Colonic mucosa (tissue), 4 donors: ENCODE results near the gene RSBN1. TPM values are rescaled to one million over a fixed set of nuclear protein-coding genes. Genes with fewer than 3 reads are reported as not detected.

Experiments used
- DNase-seq: peaks from one replicate; pipeline ENCODE4 v3.0.0-alpha.2; 2020
- H3K27ac ChIP-seq: fragments of 200-600 bp; one replicate; pipeline ENCODE4 v1.8.0; 2021
- H3K27me3 ChIP-seq: fragments of 200-600 bp; one replicate; pipeline ENCODE4 v1.8.0; 2021
- H3K36me3 ChIP-seq: fragments of 200-600 bp; one replicate; pipeline ENCODE4 v1.8.0; 2021
- H3K4me1 ChIP-seq: fragments of 200-600 bp; one replicate; pipeline ENCODE4 v1.8.0; 2021; ENCODE audit warnings: mild to moderate bottlenecking
- H3K4me3 ChIP-seq: fragments of 200-600 bp; one replicate; pipeline ENCODE4 v1.8.0; 2021
- H3K9ac ChIP-seq, 2 donors: one replicate each; pipeline ENCODE4 v1.7.0; 2013; ENCODE audit warnings: control low read depth in 2 of 2, low read depth in 2 of 2, low read length in 2 of 2
- H3K9me3 ChIP-seq: fragments of 200-600 bp; one replicate; pipeline ENCODE4 v1.8.0; 2021
- CTCF ChIP-seq: fragments of 200-600 bp; IDR thresholded peaks from one replicate; pipeline ENCODE4 v1.8.0; 2022; ENCODE audit warnings: antibody characterized with exemption, mild to moderate bottlenecking
- intact Hi-C: fragments of 100-400 bp; cut with DNase I; formaldehyde crosslinking; loops from one replicate; pipeline ENCODE4 v1.14.1; 2022
- total RNA-seq, 2 donors: library from RNA; stranded (reverse); fragmentation: NEBNext Ultra II Directional in 1 of 2; extraction: Animal tissue kit (Norgen Biotek cat#: 25700) in 1 of 2; gene quantifications; one replicate each; pipeline ENCODE4 v1.2.1, GENCODE V29; 2021
- donor health status: healthy.
- donor health status: DM: no; HTN: no; CAD: no.
- donor health status: DM: no; HTN: no; CAD: no.

The RSBN1 gene
- total RNA-seq, 2 donors from 2014 or later, result 21.7 to 27.4 TPM

- intact Hi-C loops, result no loop called here
- peaks cover 6% of the 10 kb centered on the region for H3K4me1 ChIP-seq
- H3K9ac ChIP-seq, result no peak overlapping the region
- H3K27me3 ChIP-seq, result no peaks in the 10 kb centered on the region
- no peaks in the 10 kb centered on the region for H3K36me3 ChIP-seq
- no peak for TF ChIP-seq CTCF
- no peak overlapping the region for H3K4me3 ChIP-seq
- no peak for DNase-seq
- no peaks in the 10 kb centered on the region for H3K9me3 ChIP-seq
- H3K27ac ChIP-seq, result no peak overlapping the region
Measured at GRCh38 chr1:113779542-113779941, 32.7 kb downstream of the RSBN1 start.

- intact Hi-C loops, result no loop called here
- no peak overlapping the region for H3K9ac ChIP-seq
- no peak for TF ChIP-seq CTCF
Measured at GRCh38 chr1:113777561-113777960, 34.7 kb downstream of the RSBN1 start.

GRCh38 chr1:113770031-113770430 lies 42.2 kb downstream of the RSBN1 start:
- no peak overlapping the region for H3K27ac ChIP-seq
- H3K27me3 ChIP-seq, result no peaks in the 10 kb centered on the region
- intact Hi-C loops, result no loop called here
- no peaks in the 10 kb centered on the region for H3K4me1 ChIP-seq
- no peak for TF ChIP-seq CTCF
- no peaks in the 10 kb centered on the region for H3K36me3 ChIP-seq
- H3K4me3 ChIP-seq, result no peak overlapping the region
- no peak for DNase-seq
- H3K9ac ChIP-seq, result no peak overlapping the region
- H3K9me3 ChIP-seq, result no peaks in the 10 kb centered on the region

More at GRCh38 chr1:113777561-113777960, 34.7 kb downstream of the RSBN1 start:
- Histone ChIP-seq H3K27me3 (no peaks in the 10 kb centered on the region), H3K36me3 (no peaks in the 10 kb centered on the region), H3K27ac (no peak overlapping the region), H3K9me3 (no peaks in the 10 kb centered on the region), H3K4me1 (peaks cover 6% of the 10 kb centered on the region), H3K4me3 (no peak overlapping the region)
- DNase-seq, result no peak

GRCh38 chr1:113769601-113769970 lies 42.7 kb downstream of the RSBN1 start:
- Histone ChIP-seq H3K9me3 (no peaks in the 10 kb centered on the region), H3K4me1 (no peaks in the 10 kb centered on the region), H3K4me3 (no peak overlapping the region), H3K36me3 (no peaks in the 10 kb centered on the region), H3K9ac (no peak overlapping the region), H3K27me3 (no peaks in the 10 kb centered on the region), H3K27ac (no peak overlapping the region)
- intact Hi-C loops, result no loop called here
- TF ChIP-seq CTCF, result no peak
- no peak for DNase-seq

- intact Hi-C loops, result no loop called here
- no peaks in the 10 kb centered on the region for H3K27me3 ChIP-seq
- no peaks in the 10 kb centered on the region for H3K9me3 ChIP-seq
- H3K36me3 ChIP-seq, result no peaks in the 10 kb centered on the region
- no peaks in the 10 kb centered on the region for H3K4me1 ChIP-seq
- H3K4me3 ChIP-seq, result no peak overlapping the region
- H3K27ac ChIP-seq, result no peak overlapping the region
- DNase-seq, result no peak
- H3K9ac ChIP-seq, result no peak overlapping the region
- no peak for TF ChIP-seq CTCF
Measured at GRCh38 chr1:113768916-113769600, 43.2 kb downstream of the RSBN1 start.
